Fibroblast of lung (primary cell): ENCODE results near the gene PDLIM5.

Experiments used
- CTCF ChIP-seq, 2 donors: IDR thresholded peaks in 1 of 2; conservative IDR thresholded peaks in 1 of 2; 1 replicate in 1 of 2; 2 replicates in 1 of 2; pipeline ENCODE4 v1.5.1; 2011 to 2012; ENCODE audit warnings: low read length in 2 of 2, control low read depth in 1 of 2, inconsistent platforms in 1 of 2, low read depth in 1 of 2, mild to moderate bottlenecking in 1 of 2
- EZH2 ChIP-seq: IDR thresholded peaks from 2 replicates; pipeline ENCODE4 v1.5.1; 2012; ENCODE audit warnings: low read length, control low read depth, mild to moderate bottlenecking; ENCODE audit errors: missing control alignments

- no peak for TF ChIP-seq CTCF (conservative IDR thresholded peaks at IDR 0.05 in 1 of 2, IDR thresholded peaks at IDR 0.05 in 1 of 2; ENCODE audit: low read depth in 1 of 2, low read length in 2 of 2)
- TF ChIP-seq EZH2: no peak
Observed at GRCh38 chr4:94574050-94574449, 122.3 kb downstream of the PDLIM5 start.
